ENCODE data around the gene LRTM2.

- TF ChIP-seq, protein P1, sequence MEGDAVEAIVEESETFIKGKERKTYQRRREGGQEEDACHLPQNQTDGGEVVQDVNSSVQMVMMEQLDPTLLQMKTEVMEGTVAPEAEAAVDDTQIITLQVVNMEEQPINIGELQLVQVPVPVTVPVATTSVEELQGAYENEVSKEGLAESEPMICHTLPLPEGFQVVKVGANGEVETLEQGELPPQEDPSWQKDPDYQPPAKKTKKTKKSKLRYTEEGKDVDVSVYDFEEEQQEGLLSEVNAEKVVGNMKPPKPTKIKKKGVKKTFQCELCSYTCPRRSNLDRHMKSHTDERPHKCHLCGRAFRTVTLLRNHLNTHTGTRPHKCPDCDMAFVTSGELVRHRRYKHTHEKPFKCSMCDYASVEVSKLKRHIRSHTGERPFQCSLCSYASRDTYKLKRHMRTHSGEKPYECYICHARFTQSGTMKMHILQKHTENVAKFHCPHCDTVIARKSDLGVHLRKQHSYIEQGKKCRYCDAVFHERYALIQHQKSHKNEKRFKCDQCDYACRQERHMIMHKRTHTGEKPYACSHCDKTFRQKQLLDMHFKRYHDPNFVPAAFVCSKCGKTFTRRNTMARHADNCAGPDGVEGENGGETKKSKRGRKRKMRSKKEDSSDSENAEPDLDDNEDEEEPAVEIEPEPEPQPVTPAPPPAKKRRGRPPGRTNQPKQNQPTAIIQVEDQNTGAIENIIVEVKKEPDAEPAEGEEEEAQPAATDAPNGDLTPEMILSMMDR (IDR thresholded peaks at IDR 0.05), result no peak
- no peak for TF ChIP-seq POLR2A (IDR thresholded peaks at IDR 0.05)
Measured at GRCh38 chr12:1835211-1836131, 15.1 kb downstream of the LRTM2 start.
